K562 (cell line): ENCODE measurements around the gene LMLN. TPM values are rescaled to one million over a fixed set of nuclear protein-coding genes. Genes with fewer than 3 reads are reported as not detected.

Experiments
- ATAC-seq: fragments of 200-7000 bp; cut with Tn5 transposase; 3 replicates; pipeline ENCODE4 v1.9.1; 2020; ENCODE audit warnings: moderate library complexity
- BruUV-seq: library from RNA; stranded (reverse); fragments of 400-500 nt; replicated peaks from 2 replicates; lab custom pipeline; 2021; lab: Mats Ljungman, UMichigan
- CTCF ChIA-PET: fragments of 300-600 bp; formaldehyde crosslinking; extraction: SDS; loops from one replicate; lab custom pipeline; 2021; ENCODE audit warnings: low intra/inter-chr PET ratio; lab: Yijun Ruan, JAX
- POLR2A ChIA-PET: fragments of 300-600, 350-650 bp; sonication (Branson Sonifier 250); formaldehyde crosslinking; extraction: SDS; loops from one replicate; lab custom pipeline; 2021; ENCODE audit warnings: antibody characterized with exemption, inconsistent platforms; lab: Yijun Ruan, JAX
- DNase-seq, 4 experiments: peaks; one replicate each; pipeline versions ENCODE4 v3.0.0 to v3.0.0-alpha.2; 2011 to 2018; ENCODE audit warnings: low spot score in 3 of 4, mixed read lengths in 3 of 4; ENCODE audit errors: extremely low read depth in 1 of 4
- FAIRE-seq: peaks from 2 replicates; lab custom pipeline; 2011; peaks lifted over from hg19 to GRCh38; lab: Jason Lieb, UNC
- H2AFZ ChIP-seq: 2 replicates; pipeline ENCODE4 v1.6.0; 2011; ENCODE audit warnings: low read depth, low read length, control low read depth, inconsistent platforms
- H3K27ac ChIP-seq: fragments of 200-600 bp; 3 replicates; pipeline ENCODE4 v1.8.0; 2011; ENCODE audit warnings: low read depth, mild to moderate bottlenecking, control low read depth, inconsistent platforms, low read length, moderate library complexity, mixed read lengths; ENCODE audit errors: extremely low read depth
- H3K27me3 ChIP-seq, 2 experiments: fragments of 300-600 bp in 1 of 2; 2 replicates in 1 of 2; 3 replicates in 1 of 2; pipeline versions ENCODE4 v1.6.0 to v1.8.0; 2011; ENCODE audit warnings: inconsistent platforms in 2 of 2, low read length in 2 of 2, mild to moderate bottlenecking in 1 of 2, mixed read lengths in 1 of 2, moderate library complexity in 1 of 2; ENCODE audit not compliant: control insufficient read depth in 2 of 2, insufficient read depth in 2 of 2
- H3K36me3 ChIP-seq: fragments of 300-600 bp; 3 replicates; pipeline ENCODE4 v1.8.0; 2011; ENCODE audit warnings: mild to moderate bottlenecking, low read length, inconsistent platforms; ENCODE audit not compliant: control insufficient read depth, insufficient read depth
- H3K4me1 ChIP-seq, 2 experiments: fragments of 200-600 bp in 1 of 2; replicated peaks in 1 of 2; 2 replicates in 1 of 2; 3 replicates in 1 of 2; pipeline versions ENCODE4 v1.5.1 to v1.8.0; 2011; ENCODE audit warnings: inconsistent platforms in 2 of 2, low read length in 2 of 2, mild to moderate bottlenecking in 1 of 2, mixed read lengths in 1 of 2, moderate library complexity in 1 of 2; ENCODE audit not compliant: control insufficient read depth in 2 of 2, insufficient read depth in 2 of 2
- H3K4me2 ChIP-seq: 2 replicates; pipeline ENCODE4 v1.6.1; 2011; ENCODE audit warnings: low read length, control low read depth, inconsistent platforms, mixed read lengths; ENCODE audit not compliant: insufficient read depth
- H3K4me3 ChIP-seq: fragments of 200-600 bp; sonication (generic), shearing (Covaris generic); 2 replicates; pipeline ENCODE4 v1.5.1; 2016; ENCODE audit warnings: control low read depth, inconsistent platforms
- H3K79me2 ChIP-seq: fragments of 200-600 bp; 3 replicates; pipeline ENCODE4 v1.8.0; 2011; ENCODE audit warnings: low read length, inconsistent platforms; ENCODE audit not compliant: control insufficient read depth, insufficient read depth
- H3K9ac ChIP-seq, 2 experiments: 2 replicates each; pipeline versions ENCODE4 v1.6.0 to v1.6.1; 2011; ENCODE audit warnings: low read depth in 2 of 2, low read length in 2 of 2, control low read depth in 1 of 2, inconsistent platforms in 1 of 2, mild to moderate bottlenecking in 1 of 2, mixed read lengths in 1 of 2; ENCODE audit not compliant: insufficient read depth in 1 of 2
- H3K9me1 ChIP-seq: one replicate; pipeline ENCODE4 v1.6.0; 2011; ENCODE audit warnings: inconsistent platforms, mild to moderate bottlenecking, low read length, moderate library complexity; ENCODE audit not compliant: control insufficient read depth, insufficient read depth
- H3K9me3 ChIP-seq: replicated peaks from 2 replicates; pipeline ENCODE4 v1.5.1; 2011; ENCODE audit warnings: low read depth, low read length, inconsistent platforms; ENCODE audit not compliant: control insufficient read depth, insufficient read depth
- H4K20me1 ChIP-seq: replicated peaks from 2 replicates; pipeline ENCODE4 v1.6.1; 2011; ENCODE audit warnings: low read length, inconsistent platforms, mixed read lengths; ENCODE audit not compliant: control insufficient read depth, insufficient read depth
- CBX5 ChIP-seq: IDR thresholded peaks from 2 replicates; pipeline ENCODE4 v1.6.1; 2014; ENCODE audit warnings: low read depth, borderline replicate concordance
- E2F4 ChIP-seq: sonication (generic); formaldehyde crosslinking; IDR thresholded peaks from 2 replicates; pipeline ENCODE4 v1.8.0; 2022; ENCODE audit warnings: mild to moderate bottlenecking, low read depth, missing genetic modification reagents
- E2F6 ChIP-seq, 2 experiments: IDR thresholded peaks; 2 replicates each; pipeline ENCODE4 v1.6.1; 2011; ENCODE audit warnings: borderline replicate concordance in 1 of 2, control low read depth in 1 of 2, low read depth in 1 of 2, low read length in 1 of 2, mild to moderate bottlenecking in 1 of 2, mixed read lengths in 1 of 2, moderate library complexity in 1 of 2; ENCODE audit not compliant: insufficient read depth in 1 of 2, insufficient read length in 1 of 2, poor library complexity in 1 of 2, severe bottlenecking in 1 of 2; ENCODE audit errors: extremely low read depth in 1 of 2
- ELF4 ChIP-seq: fragments of 450-650 bp; formaldehyde crosslinking; IDR thresholded peaks from 2 replicates; pipeline ENCODE4 v1.4.0; 2022; ENCODE audit warnings: missing genetic modification characterization
- FOXA1 ChIP-seq: fragments of 450-650 bp; IDR thresholded peaks from 2 replicates; pipeline ENCODE4 v1.6.1; 2016; ENCODE audit warnings: mild to moderate bottlenecking, borderline replicate concordance
- FOXK2 ChIP-seq, 2 experiments: fragments of 450-650 bp; IDR thresholded peaks in 1 of 2; conservative IDR thresholded peaks in 1 of 2; 2 replicates each; pipeline ENCODE4 v1.6.1; 2016; ENCODE audit warnings: low read depth in 2 of 2, mild to moderate bottlenecking in 1 of 2
- GATAD2A ChIP-seq: fragments of 450-650 bp; IDR thresholded peaks from 2 replicates; pipeline ENCODE4 v1.6.1; 2017
- HOXB6 ChIP-seq: fragments of 250-450 bp; sonication (Bioruptor Pico); IDR thresholded peaks from 2 replicates; pipeline ENCODE4 v1.5.1; 2022; ENCODE audit warnings: mild to moderate bottlenecking, borderline replicate concordance
- KLF16 ChIP-seq: IDR thresholded peaks from 2 replicates; pipeline ENCODE4 v1.6.1; 2016; ENCODE audit warnings: antibody characterized with exemption
- MTA1 ChIP-seq: fragments of 450-650 bp; IDR thresholded peaks from 2 replicates; pipeline ENCODE4 v1.6.1; 2017; ENCODE audit warnings: borderline replicate concordance
- NFRKB ChIP-seq: fragments of 450-650 bp; IDR thresholded peaks from 2 replicates; pipeline ENCODE4 v1.6.1; 2016; ENCODE audit warnings: low read depth
- NR2C1 ChIP-seq, 2 experiments: fragments of 450-650 bp; IDR thresholded peaks; 2 replicates each; pipeline ENCODE4 v1.6.1; 2017; ENCODE audit warnings: mild to moderate bottlenecking in 2 of 2, antibody characterized with exemption in 1 of 2, inconsistent platforms in 1 of 2, missing compliant biosample characterization in 1 of 2, missing genetic modification characterization in 1 of 2
- POLR2B ChIP-seq: fragments of 450-650 bp; IDR thresholded peaks from 2 replicates; pipeline ENCODE4 v1.6.1; 2018; ENCODE audit warnings: low read depth; ENCODE audit not compliant: partially characterized antibody
- POLR3A ChIP-seq: IDR thresholded peaks from 2 replicates; pipeline ENCODE4 v1.6.1; 2011; ENCODE audit warnings: borderline replicate concordance, mild to moderate bottlenecking, moderate library complexity; ENCODE audit not compliant: insufficient read length, insufficient read depth; ENCODE audit errors: extremely low read depth
- RNF2 ChIP-seq: sonication (generic); IDR thresholded peaks from 2 replicates; pipeline ENCODE4 v1.6.1; 2016
- TCFL5 ChIP-seq: fragments of 250-450 bp; sonication (Bioruptor Pico); conservative IDR thresholded peaks from 2 replicates; pipeline ENCODE4 v1.6.1; 2021; ENCODE audit warnings: mild to moderate bottlenecking, moderate library complexity, matching md5 sums
- TFAP4 ChIP-seq: sonication (generic); formaldehyde crosslinking; IDR thresholded peaks from 2 replicates; pipeline ENCODE4 v1.8.0; 2022; ENCODE audit warnings: missing genetic modification reagents, mild to moderate bottlenecking, moderate library complexity, borderline replicate concordance
- ZKSCAN3 ChIP-seq: fragments of 250-450 bp; sonication (Bioruptor Pico); IDR thresholded peaks from 2 replicates; pipeline ENCODE4 v1.4.0; 2020
- ZNF57 ChIP-seq: fragments of 450-650 bp; formaldehyde crosslinking; IDR thresholded peaks from 2 replicates; pipeline ENCODE4 v1.4.0; 2020; ENCODE audit warnings: mild to moderate bottlenecking, moderate library complexity
- WGBS: fragments of 100-300 bp; shearing (Covaris generic); methylation state at CpG from one replicate; pipeline ENCODE4 v1.1.6; 2016; ENCODE audit warnings: low coverage, mixed read lengths; ENCODE audit not compliant: insufficient coverage; ENCODE audit errors: missing lambda C conversion rate; 5-methylcytosine and 5-hydroxymethylcytosine counted together
- in situ Hi-C: fragments of 300-500 bp; cut with MboI; formaldehyde crosslinking; loops from 4 replicates; pipeline ENCODE4 v1.15.0; 2018; ENCODE audit warnings: inconsistent platforms, mixed read lengths
- intact Hi-C: fragments of 100-400 bp; cut with micrococcal nuclease; formaldehyde crosslinking; loops from 2 replicates; pipeline ENCODE4 v1.14.2; 2022
- polyA plus RNA-seq, 8 experiments: library from polyadenylated mRNA; depleted of rRNA in 4 of 8; stranded (reverse) in 5 of 8; unstranded in 3 of 8; fragments of >200 nt; fragmentation: Nextera tagmentation in 2 of 8; fragmentation: Illumina TruSeq in 1 of 8; extraction: Ambion mirVana in 2 of 8; extraction: Trizol in 1 of 8; gene quantifications; 2 replicates each; pipeline versions ENCODE4 v1.2.1 to v1.2.3, GENCODE V29; 2011 to 2014; ENCODE audit warnings: inconsistent platforms in 1 of 8, missing spikeins in 1 of 8
- total RNA-seq, 7 experiments: library from RNA; depleted of rRNA in 6 of 7; stranded (reverse); fragments of >200 nt in 6 of 7; fragmentation: Illumina TruSeq in 2 of 7; extraction: Trizol in 2 of 7; gene quantifications; 2 replicates each; pipeline versions ENCODE4 v1.2.1 to v1.2.3, GENCODE V29; 2011 to 2021; ENCODE audit warnings: low replicate concordance in 1 of 7

Gene LMLN
- total and polyA plus RNA-seq, 9 of the 15 experiments (the other 6 are each of a cell fraction or from before 2014, with no cell fraction given), result 2.2 to 15.9 (median 6.9) TPM

- Histone ChIP-seq H3K4me2 (peak overlapping the region; percentile 99), H3K4me1 (peaks cover 30 to 40% of the 10 kb centered on the region in 2 experiments), H3K27me3 (no peaks in the 10 kb centered on the region), H3K9me3 (no peaks in the 10 kb centered on the region; the same call in 1 of the 2 replicates), H3K36me3 (peaks cover 13% of the 10 kb centered on the region; the same call in 2 of the 3 replicates), H2AFZ (peak overlapping the region; percentile 86), H3K79me2 (peaks cover 64% of the 10 kb centered on the region), H3K9me1 (no peaks in the 10 kb centered on the region), H4K20me1 (0 out of 2 replicates have a peak, but pooled peaks cover 7% of the 10 kb centered on the region), H3K4me3 (peak overlapping the region; percentile 63), H3K27ac (peak overlapping the region; percentile 91), H3K9ac (peak overlapping the region; percentile 89 to 94)
- BruUV-seq, result TSS peak; percentile 34
- peak in 3 of 4 experiments; percentile 42 to 87 (median 57) for DNase-seq
- FAIRE-seq, result peak; percentile 26
- intact Hi-C loops (loop anchor here (1.0 to 5.0 kb wide), 3 partner anchors 11 to 116 kb away; partner anchors contain the start of gene RPL35A), in situ Hi-C loops (no loop called here)
- ChIA-PET POLR2A (interaction anchor here (0.9 to 1.2 kb wide), 6 partner anchors 11 to 115 kb away, joined by 3 to 9 read pairs (median 4); partner anchors contain the start of gene RPL35A), CTCF (no interaction called here)
- WGBS, result under 1% methylated on average over 23 of the region's 23 CpGs
- no peak for ATAC-seq
- TF ChIP-seq TCFL5 (no peak), KLF16 (no peak), ELF4 (CRISPR knock-in tag) (no peak), RNF2 (no peak), HOXB6 (CRISPR knock-in tag) (no peak), POLR2B (no peak), NR2C1 (IDR thresholded peaks at IDR 0.05) (no peak), NR2C1 (tag; IDR thresholded peaks at IDR 0.05) (no peak), POLR3A (no peak), MTA1 (no peak), TFAP4 (peak; percentile 51; the same call in 1 of the 2 replicates), E2F6 (IDR thresholded peaks at IDR 0.05; ENCODE audit: borderline replicate concordance in 1 of 2, extremely low read depth in 1 of 2, insufficient read depth in 1 of 2, insufficient read length in 1 of 2, low read depth in 1 of 2, low read length in 1 of 2, poor library complexity in 1 of 2, severe bottlenecking in 1 of 2) (peak; percentile 97 to 99), CBX5 (no peak), GATAD2A (no peak), ZKSCAN3 (CRISPR knock-in tag) (no peak), FOXA1 (no peak), FOXK2 (conservative IDR thresholded peaks at IDR 0.05 in 1 of 2, IDR thresholded peaks at IDR 0.05 in 1 of 2; ENCODE audit: low read depth in 2 of 2) (peak; percentile 16 to 38; a peak in 1 of 4 replicates), ZNF57 (CRISPR knock-in tag) (no peak), E2F4 (no peak), NFRKB (0 out of 2 replicates have a peak, but pooled peaks have one; percentile 17)
Observed at GRCh38 chr3:197960694-197961581, 921 bp downstream of the LMLN start.
